ENCODE measurements around the gene RTF1.

Gene RTF1

DNA sequence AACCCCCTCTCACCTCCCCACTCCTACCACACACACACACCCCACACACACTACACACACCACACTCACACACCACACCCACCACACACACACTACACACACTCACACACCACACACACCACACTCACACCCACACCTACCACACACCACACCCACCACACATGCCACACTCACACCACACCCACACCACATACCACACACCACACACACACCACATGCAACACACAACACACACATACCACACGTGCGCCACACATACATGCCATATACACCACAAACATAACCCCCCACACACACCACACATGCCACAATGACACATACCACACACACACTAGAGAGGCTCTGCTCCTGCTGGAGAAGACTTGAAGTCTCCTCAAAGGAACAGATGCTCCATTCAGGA, 70.9 kb downstream of the RTF1 start:
- no peak for DNase-seq (ENCODE audit: low read depth)

- no peak for DNase-seq (ENCODE audit: low read depth)
These were observed 72.7 kb downstream of the RTF1 start for GRCh38 chr15:41489641-41490040.

- peak; percentile 93 for DNase-seq (ENCODE audit: low read depth)
These were observed 73.5 kb downstream of the RTF1 start for GRCh38 chr15:41490355-41490754.

DNA sequence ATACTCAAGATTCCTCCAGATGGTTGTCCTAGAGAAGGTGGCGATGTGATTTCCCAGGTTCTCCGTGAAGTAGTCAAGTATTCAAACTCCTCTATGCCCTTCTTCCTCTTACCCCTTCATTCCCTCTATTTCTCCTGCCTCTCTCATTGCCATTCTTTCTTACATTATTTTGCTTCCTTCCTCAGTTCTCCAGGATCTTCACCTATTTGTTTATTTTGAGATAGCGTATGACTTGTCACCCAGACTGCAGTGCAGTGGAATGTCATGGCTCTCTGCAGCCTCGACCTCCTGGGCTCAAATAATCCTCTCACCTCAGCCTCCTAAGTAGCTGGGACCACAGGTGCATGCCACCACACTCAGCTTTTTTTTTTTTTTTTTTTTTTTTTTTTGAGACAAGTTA, 75.0 kb downstream of the RTF1 start:
- no peak for DNase-seq (ENCODE audit: low read depth)

DNA sequence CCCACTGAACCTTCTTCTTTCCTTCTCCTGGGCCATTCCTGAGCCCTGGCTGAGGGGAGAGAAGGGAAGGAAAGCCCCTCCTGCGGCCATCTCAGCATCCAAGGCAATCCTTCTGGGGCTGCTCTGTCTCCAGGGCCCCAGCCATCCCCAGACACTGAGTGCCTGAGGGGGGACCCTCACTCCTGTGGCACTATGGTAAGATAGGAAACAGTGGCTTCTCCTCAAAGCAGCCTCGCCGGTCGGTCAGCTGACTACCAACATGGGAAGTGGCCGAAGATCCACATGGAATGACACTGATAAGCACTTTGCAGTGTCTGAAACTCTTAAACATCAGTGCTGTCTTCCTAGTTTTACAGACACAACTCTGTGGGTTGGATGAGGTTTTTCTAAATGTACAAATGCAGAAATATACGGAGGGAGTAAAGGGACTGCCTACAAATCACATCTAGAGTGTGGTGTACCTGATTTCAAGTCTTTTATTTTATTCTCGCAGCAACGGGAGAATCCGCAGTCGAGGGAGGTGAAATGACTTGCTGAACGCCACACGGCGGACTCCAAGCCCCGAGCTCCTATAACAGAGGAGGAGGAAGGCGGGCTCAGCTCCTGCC, 75.8 kb downstream of the RTF1 start:
- DNase-seq (ENCODE audit: low read depth), result no peak

DNA sequence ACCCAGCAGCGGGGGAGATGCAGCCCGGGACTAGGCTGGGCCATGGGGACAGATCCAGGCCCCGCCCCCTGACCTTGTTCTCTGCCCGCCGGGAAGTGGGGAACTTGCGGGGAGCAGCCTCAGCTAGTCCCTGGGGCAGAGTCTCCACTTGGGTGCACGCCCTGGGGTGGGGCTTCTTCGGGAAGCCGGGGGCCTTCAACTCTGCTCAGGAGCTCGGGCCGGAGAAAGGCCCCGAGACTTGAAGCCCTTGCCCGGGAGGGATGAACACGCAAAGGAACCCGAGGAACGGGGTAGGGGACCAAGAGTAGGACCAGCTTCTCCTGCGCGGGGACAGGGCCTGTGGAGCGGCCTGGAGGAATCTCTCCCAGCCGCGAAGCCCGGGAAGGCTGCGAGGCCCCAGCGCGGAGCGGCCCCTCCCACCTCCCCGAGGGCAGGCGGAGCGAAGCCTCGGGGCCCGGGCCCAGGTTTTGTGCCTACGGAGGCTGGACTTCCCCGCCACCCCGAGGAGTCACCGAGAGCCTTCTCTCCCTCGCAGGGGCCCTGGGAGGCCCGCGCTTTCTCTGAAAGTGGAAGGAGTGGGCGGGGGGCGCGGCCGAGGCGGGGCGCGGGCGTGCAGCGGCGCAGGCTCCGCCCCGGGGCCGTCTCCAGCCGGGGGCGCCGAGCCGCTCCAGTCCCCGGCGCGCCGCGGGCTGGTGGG, 76.5 kb downstream of the RTF1 start, which contains the start of gene ITPKA:
Gene ITPKA (plus strand): TSS at position 670 of the 697 bp plus-strand sequence. CDS start 54 bp downstream, outside the sequence.
- no peak for DNase-seq (ENCODE audit: low read depth)

DNA sequence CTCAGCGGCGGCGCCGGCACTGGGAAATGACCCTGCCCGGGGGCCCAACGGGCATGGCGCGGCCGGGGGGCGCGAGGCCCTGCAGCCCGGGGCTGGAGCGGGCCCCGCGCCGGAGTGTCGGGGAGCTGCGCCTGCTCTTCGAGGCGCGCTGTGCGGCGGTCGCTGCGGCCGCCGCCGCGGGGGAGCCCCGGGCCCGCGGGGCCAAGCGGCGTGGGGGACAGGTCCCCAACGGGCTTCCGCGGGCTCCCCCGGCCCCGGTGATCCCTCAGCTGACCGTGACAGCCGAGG, 77.0 kb downstream of the RTF1 start:
- no peak for DNase-seq (ENCODE audit: low read depth)

GRCh38 chr15:41494190-41494921, 77.5 kb downstream of the RTF1 start:
- no peak for DNase-seq (ENCODE audit: low read depth)

DNA sequence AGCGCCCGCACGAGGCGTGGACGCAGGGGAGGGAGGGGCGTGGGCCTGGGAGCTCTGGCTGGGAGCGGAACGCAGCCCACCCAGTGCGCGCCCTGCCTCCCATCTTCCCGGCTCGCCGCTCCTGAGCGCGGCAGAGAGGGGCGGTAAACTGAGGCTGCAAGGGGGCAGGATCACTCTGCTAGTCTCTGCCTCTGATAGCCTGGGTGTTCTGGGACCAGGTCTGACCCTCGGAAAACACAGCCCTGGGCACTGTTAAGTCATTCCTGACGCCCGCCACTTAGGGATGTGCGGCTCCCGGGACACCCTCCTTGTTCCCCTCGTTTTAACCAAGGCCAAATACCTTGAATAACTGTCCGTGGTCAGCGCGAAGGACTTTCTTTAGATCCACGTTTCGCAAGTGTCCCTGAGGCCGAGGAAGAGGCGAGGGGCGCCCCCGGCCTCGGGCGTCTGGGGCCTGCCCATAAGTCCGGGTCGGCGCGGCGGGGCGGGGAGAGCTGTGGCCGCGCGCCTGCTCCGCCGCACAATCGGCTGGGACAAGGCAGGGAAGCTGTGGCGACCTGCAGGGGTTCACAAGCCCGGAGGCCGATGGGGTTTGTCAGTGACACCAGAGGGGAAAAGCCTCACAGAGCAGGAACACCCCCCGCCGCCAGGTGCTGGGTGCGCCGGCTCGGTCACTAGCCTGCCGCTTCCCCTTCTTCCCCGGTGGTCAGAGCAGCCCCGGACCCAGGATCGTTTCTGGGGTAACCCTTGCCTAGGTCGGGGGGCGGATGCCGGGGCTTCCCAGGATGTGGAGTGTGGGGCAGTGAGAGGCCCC, 78.2 kb downstream of the RTF1 start:
- DNase-seq (ENCODE audit: low read depth), result no peak

GRCh38 chr15:41495736-41496599, 79.1 kb downstream of the RTF1 start:
- no peak for DNase-seq (ENCODE audit: low read depth)

GRCh38 chr15:41498657-41499056, 81.8 kb downstream of the RTF1 start:
- no peak for DNase-seq (ENCODE audit: low read depth)

DNA sequence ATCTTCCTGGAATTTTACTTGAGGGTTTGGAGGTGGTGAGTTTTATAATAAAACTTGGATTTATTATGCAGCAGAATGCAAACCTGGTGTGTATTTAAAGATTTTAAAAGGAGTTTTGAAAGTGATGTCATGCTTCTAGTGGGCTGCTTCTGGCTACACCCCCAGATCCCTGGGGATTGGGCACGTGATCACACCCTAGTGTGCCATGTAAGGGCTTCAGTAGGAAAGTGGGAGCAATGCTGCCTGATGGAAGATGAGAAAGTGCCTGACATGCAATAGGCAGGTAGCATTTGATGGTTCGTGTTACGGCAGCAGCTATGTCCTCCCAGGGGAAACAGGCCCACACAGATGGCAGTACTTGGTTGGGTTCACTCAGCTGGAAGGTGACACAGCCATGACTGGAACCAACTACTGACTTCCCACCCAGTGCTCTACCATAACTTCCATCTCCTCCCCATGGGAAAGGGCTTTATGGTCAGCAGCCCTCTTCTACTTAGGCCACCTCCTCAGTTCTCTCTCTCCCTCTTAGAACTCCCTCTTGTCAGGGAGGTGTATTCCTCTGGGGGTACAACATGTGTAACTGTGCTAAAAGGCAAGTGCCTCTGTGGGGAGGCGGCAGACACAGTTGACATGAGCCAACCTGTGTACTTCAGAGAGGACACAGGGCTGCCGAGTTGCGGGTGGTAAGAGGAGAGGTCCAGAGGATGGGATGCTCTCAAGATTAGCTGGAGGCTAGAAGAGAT, 82.4 kb downstream of the RTF1 start:
- DNase-seq (ENCODE audit: low read depth), result no peak

DNA sequence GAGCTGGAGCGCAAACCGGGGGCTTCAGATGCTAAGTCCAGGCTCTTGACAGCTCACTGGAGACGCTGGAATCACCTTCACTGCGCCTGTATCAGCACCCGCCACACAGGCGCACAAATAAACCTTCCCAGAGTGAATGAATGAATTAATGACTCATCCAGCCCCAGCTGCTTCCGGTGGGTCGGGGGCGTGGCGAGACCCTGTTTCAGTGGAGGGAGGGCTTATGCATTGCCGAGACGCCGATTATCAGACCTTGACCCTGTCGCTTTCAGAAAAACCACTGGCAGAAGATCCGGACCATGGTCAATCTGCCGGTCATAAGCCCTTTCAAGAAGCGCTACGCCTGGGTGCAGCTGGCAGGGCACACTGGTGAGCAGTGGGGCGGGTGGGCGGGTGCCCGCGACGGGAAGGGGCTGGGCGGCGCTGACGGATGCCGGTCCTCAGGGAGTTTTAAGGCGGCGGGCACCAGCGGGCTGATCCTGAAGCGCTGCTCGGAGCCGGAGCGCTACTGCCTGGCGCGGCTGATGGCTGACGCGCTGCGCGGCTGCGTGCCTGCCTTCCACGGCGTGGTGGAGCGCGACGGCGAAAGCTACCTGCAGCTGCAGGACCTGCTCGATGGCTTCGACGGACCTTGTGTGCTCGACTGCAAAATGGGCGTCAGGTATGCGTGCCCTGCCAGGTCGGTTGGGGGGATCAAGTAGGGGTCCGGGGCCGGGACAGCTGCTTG, 84.5 kb downstream of the RTF1 start:
- DNase-seq (ENCODE audit: low read depth), result no peak

DNA sequence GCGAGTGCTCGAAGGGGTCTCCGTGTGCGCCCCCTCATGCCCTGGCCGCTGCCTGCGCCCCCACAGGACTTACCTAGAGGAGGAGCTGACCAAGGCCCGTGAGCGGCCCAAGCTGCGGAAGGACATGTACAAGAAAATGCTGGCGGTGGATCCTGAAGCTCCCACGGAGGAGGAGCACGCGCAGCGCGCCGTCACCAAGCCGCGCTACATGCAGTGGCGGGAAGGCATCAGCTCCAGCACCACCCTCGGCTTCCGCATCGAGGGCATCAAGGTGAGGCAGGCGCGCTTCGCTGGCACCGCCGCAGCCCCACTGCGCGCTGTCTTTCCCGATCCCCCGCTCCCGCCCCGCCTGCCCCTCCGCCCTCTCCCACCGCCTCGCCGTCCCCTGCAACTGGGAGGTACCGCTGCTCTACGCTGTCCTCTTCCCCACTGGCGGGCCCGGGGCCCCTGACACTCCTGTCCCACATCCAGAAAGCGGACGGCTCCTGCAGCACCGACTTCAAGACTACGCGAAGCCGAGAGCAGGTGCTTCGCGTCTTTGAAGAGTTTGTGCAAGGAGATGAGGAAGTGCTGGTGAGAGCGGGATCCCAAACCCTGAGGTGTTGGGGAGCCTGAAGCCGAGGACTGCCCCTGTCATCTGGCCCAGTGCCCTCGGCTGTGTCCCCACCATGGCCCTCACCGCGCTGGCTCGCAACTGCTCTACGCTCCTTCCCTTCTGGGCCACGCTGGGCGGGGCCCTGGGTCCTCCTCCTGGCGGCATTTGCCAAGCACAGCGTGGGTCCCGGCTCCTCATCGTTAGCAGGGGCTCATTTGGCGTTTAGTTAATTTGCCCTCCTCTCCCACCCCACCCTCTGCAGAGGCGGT, 85.3 kb downstream of the RTF1 start:
- DNase-seq (ENCODE audit: low read depth), result no peak

- DNase-seq (ENCODE audit: low read depth), result no peak
These were observed 86.1 kb downstream of the RTF1 start for GRCh38 chr15:41502795-41503668.

DNA sequence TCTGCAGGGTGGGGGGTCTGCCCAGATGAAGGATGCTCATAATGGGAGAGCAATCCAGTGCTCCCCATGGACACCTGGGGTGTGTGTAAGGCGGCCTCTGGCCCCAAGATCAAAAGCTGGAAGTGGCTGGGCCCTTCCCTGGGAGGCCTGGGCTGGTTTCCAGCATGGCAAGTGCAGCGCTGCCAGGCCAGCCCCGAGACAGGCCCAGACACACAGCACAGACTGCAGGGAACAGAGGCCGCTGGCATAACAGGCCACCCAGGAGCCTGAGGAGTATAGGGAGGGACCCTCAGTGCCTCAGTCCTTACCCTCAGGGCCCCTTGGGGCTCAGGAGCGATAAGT, 86.7 kb downstream of the RTF1 start:
- DNase-seq (ENCODE audit: low read depth), result no peak

GRCh38 chr15:41504751-41505492, 88.0 kb downstream of the RTF1 start:
- DNase-seq (ENCODE audit: low read depth), result no peak

DNA sequence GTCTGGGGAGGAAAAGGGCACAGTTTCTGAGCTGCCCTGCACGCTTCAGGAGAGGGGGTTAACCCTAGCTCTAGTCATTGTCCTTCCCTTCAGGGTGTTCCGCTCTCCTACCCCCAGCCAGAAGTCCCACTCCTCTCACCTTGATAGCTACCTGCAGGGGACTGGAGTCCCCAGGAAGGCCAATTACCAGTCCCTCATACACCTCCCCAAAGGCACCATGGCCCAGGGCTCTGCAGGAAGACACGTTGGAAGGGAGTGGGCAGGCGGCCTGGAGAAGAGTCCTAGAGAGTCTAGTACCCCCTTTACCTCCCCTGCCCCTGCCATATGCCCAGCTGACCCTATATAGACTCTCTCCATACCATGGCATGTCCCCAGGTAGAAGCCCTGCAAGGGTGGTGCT, 88.9 kb downstream of the RTF1 start:
- no peak for DNase-seq (ENCODE audit: low read depth)
